ENCODE measurements around the gene SPATS2.

DNA sequence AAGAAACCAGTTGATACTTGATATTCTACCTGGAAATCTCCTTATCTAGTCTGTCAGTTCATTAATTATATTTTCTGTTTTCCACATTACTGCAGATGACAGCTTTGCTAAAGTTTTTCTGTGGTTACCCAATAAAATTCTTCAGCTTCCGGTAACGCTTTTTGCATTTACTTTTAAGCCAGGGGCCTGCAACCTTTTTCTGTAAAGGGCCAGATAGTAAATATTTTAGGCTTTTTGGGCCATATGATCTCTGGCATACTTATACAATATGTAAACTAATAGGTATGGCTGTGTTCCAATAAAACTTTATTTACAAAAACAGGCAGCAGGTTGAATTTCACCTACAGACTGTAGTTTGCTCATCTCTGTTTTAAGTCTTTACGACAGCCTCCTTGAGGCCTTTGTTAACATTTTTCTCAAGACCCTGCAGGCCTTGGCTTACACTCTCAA, 48.3 kb downstream of the SPATS2 start:
- TF ChIP-seq TAF1 (IDR thresholded peaks at IDR 0.05; ENCODE audit: borderline replicate concordance, insufficient read depth, low read length), result no peak
- no peak for TF ChIP-seq POLR2AphosphoS5 (IDR thresholded peaks at IDR 0.05; ENCODE audit: low read depth, low read length)
- no peak for TF ChIP-seq REST (IDR thresholded peaks at IDR 0.05; ENCODE audit: insufficient read depth in 1 of 2, low read depth in 2 of 2, low read length in 2 of 2)
- no peak for TF ChIP-seq FOXP2 (optimal IDR thresholded peaks at IDR 0.05; ENCODE audit: borderline replicate concordance, extremely low read depth, extremely low read length, insufficient read depth)
- no peak for TF ChIP-seq SIN3A (IDR thresholded peaks at IDR 0.05; ENCODE audit: borderline replicate concordance, insufficient read depth, low read length)

Data from PFSK-1 (cell line).